Tibial nerve (tissue), 4 donors: Measurements from ENCODE around the gene DLK1.

ENCODE experiments used
- EP300 ChIP-seq, 2 donors: sonication (generic); formaldehyde crosslinking; IDR thresholded peaks; one replicate each; pipeline ENCODE4 v1.6.1; 2017; ENCODE audit warnings: antibody characterized with exemption in 2 of 2, mild to moderate bottlenecking in 1 of 2
- POLR2A ChIP-seq, 2 donors: fragments of 450-650 bp; IDR thresholded peaks; one replicate each; pipeline ENCODE4 v1.6.1; 2017; ENCODE audit warnings: antibody characterized with exemption in 2 of 2, mild to moderate bottlenecking in 2 of 2, moderate library complexity in 2 of 2
- TF ChIP-seq, protein P1 (sequence below), 5 experiments: fragments of 200-600 bp in 3 of 5; fragments of 450-650 bp in 2 of 5; sonication (generic) in 3 of 5; IDR thresholded peaks; one replicate each; pipeline ENCODE4 v1.5.1; 2016 to 2019; ENCODE audit warnings: antibody characterized with exemption in 5 of 5, mild to moderate bottlenecking in 3 of 5, moderate library complexity in 2 of 5

DNA sequence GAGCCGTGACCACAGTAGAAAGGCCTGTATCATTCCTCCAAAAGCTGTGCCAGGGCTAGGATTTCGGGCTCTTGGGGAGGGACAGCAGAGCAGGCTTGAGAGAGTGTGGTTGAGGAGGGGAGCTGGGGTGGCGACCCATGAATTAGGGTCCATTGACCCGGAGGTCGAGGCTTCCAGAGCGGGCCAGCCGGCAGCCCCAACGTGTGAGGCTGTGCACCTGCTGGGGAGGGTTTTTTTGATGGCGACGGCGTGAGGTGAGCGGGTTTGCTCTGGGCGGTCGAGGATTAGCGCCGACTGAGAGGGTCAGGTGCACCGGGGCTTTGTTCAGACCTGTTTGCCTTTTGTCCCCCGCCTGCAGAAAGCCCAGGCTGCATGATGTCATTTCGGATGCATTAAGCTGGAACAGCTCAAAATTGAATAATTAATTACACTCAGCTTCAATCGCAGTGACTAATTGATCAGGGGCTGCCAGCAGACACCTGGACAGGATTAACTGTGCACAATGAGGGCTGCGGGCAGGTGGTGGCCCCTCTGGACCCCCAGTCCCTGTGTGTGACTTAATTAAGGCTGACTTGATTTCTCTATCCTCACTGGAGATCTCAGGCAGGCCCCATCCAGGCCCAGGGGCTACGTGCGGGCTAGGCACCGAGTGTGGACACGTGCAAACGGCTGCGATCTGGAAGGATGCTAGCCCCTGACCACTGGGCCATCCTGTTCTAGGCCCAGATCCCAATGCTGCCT, 57.1 kb downstream of the DLK1 start:
- no peak for TF ChIP-seq POLR2A (IDR thresholded peaks at IDR 0.05)
- TF ChIP-seq, protein P1, sequence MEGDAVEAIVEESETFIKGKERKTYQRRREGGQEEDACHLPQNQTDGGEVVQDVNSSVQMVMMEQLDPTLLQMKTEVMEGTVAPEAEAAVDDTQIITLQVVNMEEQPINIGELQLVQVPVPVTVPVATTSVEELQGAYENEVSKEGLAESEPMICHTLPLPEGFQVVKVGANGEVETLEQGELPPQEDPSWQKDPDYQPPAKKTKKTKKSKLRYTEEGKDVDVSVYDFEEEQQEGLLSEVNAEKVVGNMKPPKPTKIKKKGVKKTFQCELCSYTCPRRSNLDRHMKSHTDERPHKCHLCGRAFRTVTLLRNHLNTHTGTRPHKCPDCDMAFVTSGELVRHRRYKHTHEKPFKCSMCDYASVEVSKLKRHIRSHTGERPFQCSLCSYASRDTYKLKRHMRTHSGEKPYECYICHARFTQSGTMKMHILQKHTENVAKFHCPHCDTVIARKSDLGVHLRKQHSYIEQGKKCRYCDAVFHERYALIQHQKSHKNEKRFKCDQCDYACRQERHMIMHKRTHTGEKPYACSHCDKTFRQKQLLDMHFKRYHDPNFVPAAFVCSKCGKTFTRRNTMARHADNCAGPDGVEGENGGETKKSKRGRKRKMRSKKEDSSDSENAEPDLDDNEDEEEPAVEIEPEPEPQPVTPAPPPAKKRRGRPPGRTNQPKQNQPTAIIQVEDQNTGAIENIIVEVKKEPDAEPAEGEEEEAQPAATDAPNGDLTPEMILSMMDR (IDR thresholded peaks at IDR 0.05), result no peak
- no peak for TF ChIP-seq EP300 (IDR thresholded peaks at IDR 0.05)
